HCEC 1CT (cell line): Measurements from ENCODE around the gene CEBPG.

ENCODE experiments used
- DNase-seq: peaks from one replicate; pipeline ENCODE4 v3.0.0-alpha.2; 2017

The CEBPG gene

DNA sequence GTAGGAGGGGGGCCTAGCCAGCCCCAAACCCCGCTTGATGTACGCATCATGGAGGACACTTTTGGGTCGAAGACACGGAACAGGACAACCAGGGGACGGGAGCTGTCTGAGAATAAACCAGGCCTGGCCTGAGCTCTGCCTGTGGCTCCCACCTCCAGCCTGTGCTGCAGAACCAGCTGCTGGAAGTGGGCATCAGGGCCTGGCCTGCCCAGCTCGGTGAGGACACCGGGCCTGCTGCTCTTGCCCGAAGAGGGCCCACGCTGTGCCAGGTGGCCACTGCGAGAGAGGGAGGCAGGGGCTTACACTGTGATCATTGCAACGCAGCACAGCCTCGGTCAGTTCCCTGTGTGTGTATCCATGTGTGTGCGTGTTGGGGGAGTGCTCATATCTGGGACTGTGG lies 34.6 kb downstream of the CEBPG start:
- no peak for DNase-seq

DNA sequence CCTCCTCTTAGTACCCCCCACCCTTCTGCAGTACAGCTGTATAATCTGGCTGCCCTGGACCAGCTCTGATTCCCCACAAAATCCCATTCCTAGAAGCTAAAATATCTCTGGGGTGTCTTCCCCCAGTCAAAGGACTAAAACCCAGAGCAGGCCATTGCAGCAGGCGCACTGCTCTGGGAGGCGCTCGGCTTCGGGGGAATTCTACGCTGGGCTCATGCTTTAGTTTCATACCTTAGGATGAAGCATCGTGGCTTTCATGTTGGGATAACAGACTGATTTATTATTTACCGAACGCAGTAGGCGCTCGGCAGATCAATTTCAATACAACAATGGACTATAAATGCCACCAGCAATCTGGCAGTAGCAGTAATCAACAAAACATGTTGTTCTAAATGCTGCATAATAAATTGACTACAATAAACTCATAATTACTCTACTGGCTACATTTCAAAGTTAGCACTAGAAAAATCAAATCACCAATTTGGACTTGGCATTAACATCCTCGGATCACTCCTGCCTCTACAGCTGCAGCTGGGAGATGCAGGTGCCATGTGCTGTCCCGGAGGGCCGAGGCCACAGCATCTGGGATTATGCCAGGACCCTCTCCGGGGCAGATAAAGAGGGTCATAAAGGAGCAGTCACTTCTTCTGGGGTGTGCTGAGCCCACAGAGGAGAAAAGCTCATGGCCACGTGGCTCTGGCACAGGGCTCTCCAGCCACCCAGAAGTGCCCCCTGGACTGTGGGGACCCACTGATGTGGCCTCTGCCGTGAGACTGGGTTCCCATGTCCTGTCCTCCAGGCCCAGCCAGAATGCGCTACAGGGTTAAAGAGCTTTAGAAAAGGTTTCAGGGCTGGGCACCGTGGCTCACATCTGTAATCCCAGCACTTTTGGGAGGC lies 35.3 kb downstream of the CEBPG start:
- no peak for DNase-seq

DNA sequence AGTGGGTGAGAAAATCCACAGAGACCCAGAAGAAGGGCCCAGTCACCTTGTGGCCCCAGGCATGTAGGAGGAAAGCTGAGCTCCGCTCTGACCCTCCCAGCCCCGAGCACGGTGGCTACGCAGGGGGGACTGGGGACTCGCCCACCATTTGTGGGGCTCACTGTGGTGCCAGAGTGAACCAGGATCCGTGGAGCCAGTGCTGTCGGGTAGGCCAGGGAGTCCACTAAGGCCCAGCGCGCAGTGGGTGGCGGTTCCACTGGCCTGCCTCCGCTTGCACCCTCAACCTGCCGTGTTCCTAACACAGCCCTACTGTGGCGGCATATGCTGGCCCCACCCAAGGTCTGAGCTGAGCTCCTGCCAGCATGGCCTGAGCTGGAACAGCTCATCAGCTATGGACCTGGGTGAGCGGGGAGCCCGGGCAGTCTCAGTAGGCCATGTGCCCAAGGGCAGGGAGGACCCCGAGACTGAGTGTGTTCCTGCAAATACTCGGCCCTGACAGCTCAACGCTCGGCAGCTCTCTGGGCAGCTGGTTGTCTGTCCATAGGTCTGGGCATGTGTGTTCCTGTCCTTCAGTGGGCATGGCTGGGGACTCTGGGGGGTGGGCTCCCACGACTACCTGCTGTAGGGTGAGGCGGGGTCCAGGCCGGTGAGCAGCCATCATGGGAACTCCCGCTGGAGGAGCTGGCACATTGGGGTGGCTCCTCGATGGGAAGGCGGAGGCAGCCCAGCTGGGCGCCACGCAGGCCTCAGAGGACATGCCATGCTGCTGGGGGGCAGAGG lies 36.6 kb downstream of the CEBPG start:
- DNase-seq: no peak

DNA sequence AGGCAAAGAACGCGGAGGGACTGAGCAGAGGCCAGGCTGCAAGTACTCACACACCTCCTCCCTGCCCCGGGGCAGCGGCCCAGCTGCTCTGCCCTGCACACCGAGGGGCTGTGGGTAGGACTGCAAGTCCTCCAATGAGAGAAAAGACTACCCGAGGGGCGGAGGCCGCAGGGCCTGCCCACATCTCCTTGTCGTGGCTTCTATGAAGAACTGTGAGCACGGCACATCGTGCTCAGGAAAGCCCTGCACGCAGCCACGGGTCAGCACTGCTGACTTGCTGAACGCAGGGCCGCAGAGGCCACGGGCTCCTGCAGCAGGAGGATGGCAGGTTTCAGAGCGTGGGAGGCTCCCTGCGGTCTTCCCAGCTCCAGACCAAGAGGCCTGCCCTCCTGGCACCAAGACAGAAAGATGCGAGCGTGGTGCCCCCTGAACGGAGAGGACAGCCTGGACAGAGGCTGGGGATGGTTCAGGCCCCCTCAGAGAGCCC lies 37.4 kb downstream of the CEBPG start:
- no peak for DNase-seq

DNA sequence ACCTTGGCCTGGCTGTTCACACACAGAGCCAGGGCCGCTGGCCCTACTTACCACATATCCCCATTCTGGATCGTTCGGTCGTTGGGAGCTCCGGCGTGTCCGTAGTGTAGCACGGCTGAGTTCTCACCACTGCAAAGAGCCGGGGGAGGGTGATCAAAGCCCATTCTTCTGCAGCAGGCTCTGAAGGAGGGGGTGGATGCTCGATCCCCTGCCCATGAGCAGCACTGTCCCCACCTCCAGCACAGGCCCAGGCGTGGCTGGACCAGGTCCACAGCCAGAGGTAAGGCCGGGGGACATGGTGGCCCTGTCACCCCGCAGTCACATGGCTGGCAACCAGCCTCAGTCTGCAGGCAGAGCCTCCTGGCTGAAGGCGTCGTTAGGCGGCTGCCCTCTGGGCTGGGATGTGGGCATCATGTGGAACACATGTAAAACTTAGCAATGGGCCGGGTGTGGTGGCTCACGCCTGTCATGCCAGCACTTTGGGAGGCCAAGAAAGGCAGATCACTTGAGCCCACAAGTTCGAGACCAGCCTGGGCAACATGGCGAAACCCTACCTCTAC lies 38.2 kb downstream of the CEBPG start:
- DNase-seq: no peak

DNA sequence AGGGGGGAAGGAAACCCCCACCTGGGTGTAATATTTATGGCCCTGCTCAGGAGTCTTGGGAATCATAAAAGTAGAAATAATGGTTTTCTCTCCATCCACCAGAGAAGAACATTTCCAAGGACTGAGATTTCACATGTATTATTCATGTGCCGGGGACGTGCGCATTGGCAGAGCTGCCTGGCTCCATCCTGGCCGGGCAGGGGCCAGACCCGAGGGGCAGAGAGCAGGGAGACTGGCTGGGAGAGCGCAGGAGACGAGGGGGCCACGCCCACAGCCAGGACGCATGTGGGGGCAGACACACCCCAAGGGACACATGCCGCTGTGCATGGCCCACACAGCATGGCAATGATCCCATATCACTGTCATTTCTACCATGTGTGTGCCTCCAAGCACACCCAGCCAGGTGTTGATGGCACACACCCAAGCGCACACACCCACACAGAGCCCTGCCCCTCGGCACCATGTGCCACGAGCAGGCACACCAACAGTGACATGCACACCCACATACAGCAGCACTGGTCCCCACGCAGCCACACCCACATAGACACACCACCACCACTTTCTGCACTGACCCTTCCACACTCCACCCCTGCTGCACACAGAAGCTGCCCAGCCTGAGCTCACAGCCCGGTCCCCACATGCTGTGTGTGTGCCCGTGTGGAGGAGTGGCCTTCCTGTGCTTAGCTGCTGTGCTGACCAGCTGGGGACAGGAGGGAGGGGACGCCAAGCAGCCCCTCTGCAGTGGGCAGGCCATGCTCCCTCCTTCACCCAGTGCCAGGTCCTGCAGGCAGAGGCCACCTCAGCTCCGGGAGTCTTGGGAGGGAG lies 39.3 kb downstream of the CEBPG start:
- DNase-seq: no peak

DNA sequence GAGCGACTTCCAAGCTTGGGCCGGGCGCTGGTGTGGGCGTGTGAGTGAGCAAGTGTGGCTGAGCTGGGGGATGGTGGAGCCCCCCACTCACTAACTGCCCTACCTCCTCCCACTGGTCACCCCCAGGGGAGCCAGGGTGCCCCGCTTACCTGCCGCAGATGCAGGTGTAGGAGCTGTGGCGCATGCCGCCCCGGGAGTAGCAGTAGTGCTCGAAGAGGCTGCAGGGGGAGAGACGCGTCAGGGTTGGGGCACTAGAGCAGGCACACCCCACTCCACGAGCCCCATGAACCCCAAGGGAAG lies 39.9 kb downstream of the CEBPG start:
- no peak for DNase-seq

DNA sequence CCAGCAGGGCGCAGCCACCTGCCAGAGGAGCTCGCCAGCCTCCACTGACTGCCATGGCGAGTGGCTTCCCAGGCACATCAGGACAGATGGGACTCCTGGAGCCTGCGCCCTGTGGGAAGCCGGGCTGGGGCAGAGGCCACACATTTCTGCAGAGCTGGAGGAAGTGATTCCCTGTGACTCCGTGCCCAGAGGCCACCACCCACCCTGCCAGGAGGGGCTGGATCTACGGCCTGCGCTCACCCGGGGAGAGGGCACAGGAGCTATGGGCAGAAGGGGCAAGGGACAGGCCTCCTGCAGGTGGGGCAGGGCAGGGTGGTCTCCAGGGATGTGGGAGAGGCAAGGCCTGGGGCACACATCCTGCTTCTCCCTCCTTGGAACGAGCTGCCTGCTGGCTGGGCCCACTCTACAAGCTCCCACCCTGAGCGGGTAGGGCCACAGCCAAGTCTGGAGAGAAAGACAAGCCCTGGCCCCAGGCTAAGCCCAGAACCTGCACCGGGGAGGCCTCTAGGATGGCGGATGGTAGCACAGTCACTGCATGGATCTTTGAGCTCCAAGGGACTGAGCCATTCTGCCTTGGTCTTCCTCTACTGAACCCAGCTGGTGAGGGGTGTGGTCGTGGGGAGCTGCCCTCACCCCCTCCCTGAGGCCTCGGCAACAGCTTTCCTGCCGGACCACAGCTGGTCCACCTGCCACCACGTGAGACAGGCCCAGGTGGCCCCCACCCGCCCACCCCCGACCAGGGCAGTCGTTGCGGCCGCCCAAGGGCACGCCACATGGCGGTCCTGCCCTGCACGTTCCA lies 40.6 kb downstream of the CEBPG start:
- DNase-seq: no peak

DNA sequence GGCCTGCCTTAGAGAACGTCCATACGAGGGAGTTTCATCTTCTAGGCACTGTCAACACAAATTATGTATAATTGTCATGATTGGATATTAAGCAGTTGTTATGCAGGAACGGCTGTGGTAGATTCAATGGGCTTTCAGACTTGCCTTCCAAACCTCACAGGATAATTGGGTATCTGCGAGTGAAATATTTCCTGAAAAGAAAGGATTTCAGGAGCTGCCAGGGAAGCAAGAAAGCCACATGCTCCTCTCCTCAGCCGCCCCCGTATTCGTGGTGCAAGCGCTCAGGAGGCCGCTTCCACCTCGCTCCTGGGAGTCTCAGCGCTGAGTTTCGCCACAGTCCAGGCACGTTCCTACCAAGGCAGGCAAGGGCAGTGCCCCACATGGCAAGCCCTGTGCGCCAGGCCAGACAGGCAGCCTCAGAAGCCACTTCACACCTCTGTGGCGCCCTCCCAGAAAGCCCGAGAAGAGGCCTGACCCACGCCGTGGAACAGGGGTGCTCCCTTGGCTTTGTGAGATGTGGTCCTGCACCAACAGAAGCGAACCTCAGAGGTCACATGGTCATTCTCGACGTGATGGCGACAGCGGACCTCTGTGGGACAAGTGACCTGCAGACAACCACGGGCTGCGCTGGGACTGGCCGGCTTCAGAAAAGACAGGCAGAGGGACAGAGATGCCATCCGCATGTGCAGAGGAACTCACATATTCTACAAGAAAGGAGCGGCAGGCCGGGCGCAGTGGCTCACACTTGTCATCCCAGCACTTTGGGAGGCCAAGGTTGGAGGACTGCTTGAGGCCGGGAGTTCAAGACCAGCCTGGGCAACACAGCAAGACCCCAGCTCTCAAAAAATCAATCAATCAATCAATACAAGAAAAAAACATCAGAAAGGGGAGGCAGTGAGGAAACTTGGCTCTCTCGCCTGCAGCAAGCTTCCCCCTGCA lies 41.4 kb downstream of the CEBPG start:
- DNase-seq: no peak

DNA sequence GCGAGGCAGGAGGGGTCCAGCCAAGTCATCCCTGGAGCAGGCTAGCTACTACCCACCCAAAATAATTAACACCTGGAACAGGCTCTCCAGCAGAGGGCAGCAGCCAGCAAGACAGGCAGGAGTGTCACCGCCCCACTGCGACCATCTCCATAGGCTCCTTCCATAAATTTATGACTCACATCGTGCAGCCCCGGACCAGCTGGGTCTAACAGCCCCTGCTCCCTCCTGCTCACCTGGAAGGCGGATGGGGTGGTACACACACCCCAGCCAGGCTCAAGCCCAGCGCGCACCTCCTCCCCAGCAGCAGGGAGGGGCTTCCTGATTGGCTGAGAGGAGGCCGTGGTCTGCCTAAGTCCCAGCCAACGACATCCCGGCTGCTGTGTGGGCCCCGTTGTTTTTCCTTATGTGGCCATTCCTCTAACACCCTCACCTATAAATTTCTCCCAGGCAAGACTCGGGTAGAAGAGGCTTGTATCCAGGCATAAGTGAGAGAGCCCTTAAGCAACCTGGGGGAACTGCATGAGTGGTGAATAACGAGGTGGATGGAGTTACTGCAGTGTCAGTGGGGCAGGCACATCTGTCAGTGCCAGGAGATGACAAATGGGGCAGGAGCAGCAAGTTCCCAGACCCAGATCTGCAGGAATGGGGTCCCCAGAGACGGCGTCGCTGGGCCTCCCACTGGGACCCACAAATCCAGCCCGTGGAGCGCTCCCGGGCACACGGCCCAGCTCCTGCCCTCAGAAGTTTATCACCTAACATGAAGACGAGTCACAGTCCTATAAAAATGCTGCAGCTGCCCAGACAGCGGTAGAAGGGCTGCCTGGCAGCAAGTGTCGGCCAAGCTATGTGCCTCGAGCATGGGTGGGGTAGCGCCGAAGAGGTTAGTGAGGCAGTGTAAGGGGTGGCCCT lies 43.1 kb downstream of the CEBPG start:
- DNase-seq: peak; percentile 29

DNA sequence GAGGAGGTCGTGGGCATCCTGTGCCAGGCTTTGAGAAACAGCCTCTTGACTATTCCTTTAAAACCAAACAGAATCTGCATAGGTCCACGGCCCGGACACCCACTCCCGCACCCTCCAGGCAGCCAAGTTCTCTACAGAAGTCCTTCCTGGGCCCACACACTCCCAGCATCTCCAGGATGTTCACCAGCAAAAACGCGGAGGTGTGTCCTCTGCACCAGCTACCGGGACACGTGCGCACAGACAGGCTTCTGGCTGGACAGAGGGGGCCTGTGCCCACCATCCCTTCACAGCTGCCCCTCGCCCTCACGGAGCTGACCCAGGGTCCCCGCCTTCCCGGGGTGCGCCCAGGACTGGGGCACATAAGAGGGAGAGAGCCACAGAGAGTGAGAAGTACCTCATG lies 44.2 kb downstream of the CEBPG start:
- DNase-seq: no peak

DNA sequence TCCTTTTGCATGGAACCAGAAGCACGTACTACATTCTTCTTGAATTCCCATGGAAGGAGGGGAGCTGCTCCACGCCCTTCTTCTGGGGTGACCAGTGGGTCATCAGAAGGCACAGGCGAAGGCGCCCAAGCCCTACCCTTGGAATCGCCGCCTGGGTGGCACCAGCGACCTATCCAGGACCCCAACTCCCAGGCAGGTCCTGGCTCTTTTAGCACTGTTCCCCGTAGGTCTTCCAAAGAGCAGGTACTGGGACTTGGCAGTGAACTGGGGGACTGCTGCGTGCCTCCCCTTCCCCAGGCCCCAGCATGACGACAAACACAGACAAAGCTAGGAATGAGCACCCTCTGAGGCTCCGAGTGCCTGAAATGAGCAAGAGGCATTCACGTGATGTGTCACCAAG lies 45.0 kb downstream of the CEBPG start:
- no peak for DNase-seq

DNA sequence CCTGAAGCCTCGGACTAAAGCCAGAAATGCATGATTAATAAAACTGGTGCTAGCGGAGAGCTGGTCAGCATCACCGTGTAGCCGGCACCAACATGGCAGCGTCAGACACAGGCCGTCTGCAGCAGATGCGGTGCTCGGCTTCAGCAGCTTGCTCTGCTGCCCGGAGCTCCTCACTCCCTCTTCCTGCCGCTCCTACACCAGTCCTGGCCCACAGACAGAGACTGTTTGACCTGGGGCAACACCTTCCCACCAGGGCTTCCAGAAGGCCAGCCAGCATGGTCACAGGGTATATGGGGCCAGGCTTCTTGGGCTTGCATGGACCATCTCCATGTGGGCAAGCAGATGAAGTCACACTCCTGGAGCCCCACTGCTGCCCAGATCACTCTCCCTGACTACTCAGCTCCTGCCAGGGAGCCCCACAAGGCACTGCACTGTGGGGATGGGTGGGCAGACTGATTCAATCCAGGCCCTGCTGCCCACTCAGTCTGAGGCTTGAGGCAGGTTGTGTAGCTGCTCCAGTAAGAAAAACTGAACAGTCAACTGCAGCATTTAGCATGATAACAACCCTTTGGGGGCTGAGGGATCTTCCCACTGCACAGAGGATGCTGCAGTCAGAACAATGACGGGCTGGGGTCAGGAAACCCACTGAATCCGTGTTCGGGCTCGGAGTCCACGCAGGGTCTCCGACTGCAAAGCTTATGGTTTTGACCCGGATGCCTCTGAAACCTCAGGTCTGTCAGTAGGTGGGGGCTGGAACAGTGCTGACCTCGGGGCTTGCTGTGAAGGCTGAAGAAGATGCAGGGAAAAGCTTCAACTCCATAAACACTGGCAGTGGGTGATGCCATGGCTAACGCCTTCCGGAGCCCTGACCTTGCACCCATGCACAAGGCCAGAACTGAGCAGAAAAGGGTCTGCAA lies 45.6 kb downstream of the CEBPG start:
- DNase-seq: no peak

DNA sequence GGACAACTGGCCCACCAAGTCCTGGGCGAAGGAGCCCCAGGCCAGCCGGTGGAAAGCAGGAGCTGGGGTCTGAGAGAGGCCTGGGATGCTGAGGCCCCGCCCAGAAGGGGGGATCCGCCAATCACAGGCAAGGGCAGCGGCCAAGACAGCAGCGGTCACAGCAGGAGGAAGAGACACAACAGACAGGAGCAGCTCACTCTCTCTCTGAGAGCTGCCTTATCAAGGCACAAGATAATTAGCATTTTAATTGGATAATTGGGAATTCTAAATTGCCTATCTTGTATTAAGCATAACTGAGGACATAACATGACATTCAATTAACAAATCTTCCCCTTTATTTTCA lies 46.2 kb downstream of the CEBPG start:
- DNase-seq: no peak

DNA sequence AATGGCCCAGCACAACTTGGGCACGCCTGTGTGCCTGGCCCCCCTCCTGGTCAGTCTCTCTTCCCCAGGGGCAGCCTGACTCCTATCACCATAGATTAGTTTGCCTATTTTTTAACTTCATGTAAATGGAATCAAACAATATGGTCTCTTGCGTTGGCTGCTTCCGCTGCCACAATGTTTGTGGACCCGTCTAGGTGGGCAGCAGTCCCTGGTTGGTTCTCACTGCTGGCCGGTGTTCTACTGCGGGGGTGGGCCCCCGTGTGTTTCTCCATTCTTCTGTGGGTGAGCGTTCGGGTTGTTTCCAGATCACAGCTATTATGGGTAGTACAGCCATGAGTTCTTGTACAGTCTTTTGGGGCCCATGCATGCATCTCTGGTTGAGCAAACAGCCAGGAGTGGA lies 47.3 kb downstream of the CEBPG start:
- no peak for DNase-seq

DNA sequence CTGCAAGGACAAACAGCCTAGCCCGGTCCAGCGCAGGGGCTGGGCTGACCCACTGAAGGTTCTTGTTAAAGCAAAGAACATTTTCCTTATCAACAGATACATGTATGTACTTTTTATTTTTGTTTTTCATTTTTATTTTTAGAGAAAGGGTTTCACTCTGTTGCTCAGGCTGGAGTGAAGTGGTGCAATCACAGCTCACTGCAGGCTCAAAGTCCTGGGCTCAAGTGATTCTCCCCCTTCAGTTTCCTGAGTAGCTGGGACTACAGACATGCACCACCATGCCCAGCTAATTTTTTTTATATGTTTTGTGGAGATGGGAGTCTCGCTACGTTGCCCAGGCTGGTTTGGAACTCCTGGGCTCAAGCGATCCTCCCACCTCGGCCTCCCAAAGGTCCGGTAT lies 47.9 kb downstream of the CEBPG start:
- DNase-seq: no peak

DNA sequence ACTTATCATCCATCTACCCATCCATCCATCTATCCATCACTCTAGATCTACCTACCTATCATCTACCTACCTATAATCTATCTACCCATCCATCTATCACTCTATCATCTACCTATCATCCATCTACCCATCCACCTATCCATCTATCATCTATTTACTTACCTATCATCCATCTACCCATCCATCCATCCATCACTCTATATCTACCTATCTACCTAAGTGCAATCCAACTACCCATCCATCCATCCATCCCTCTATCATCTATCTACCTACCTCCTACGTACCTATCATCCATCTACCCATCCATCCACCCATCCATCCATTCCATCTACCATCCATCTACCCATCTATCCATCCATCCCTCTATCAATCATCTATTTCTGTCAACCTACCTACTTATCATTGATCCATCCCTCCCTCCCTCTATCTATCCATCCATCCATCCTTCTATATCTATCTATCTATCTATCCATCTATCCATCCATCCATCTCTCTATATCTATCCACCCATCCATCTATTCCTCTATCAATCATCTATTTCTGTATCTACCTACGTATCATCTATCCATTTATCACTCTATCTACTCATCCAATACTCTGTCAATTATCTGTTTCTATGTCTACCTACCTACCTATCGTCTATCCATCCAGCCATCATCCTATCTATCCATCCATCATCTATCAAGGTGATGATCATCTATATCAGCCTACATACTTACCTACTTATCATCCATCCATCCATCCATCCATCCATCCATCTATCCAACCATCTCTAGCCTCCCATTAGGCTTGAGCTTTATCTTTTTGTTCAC lies 49.1 kb downstream of the CEBPG start:
- no peak for DNase-seq

DNA sequence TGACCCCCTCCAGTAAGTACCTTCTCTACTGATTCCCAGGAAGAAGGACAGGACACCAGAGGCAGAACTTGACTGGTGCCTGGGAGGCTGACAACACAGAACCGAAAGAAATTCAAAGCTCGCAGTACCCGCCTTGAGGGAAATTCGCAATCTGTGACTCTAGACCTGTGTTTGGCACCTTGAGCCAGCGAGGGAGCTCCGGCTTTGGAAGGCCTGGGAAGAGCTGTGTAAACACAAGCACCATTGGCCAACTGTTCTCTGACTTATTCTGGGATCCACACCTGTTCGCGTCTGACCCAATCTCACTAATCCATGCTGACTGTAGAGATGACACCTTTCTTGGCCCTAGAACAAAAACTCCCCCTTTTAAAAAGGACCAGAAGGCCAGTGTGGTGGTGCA lies 50.7 kb downstream of the CEBPG start:
- no peak for DNase-seq
